ENCODE measurements around the gene VNN1.

- TF ChIP-seq CTCF (IDR thresholded peaks at IDR 0.05; ENCODE audit: insufficient read depth, low read depth, low read length) (no peak), EZH2 (IDR thresholded peaks at IDR 0.05; ENCODE audit: insufficient read depth, low read length) (no peak)
Measured at GRCh38 chr6:132633362-132633761, 80.5 kb downstream of the VNN1 start.
